HG02678 (cell line): ENCODE data around the gene ZSCAN22.
"Not testable (repeated sequence)": the region's sequence is repeated elsewhere in the genome, so short reads cannot be mapped to it uniquely, and the experiment has no call there.

Experiments
- ATAC-seq: cut with Tn5 transposase; IDR thresholded peaks from one replicate; pipeline ENCODE4 v1.9.1; 2021; ENCODE audit warnings: mild to moderate bottlenecking, moderate library complexity; ENCODE audit not compliant: unreplicated experiment

ZSCAN22 gene

GRCh38 chr19:58317476-58318072, 9.2 kb upstream of the ZSCAN22 start:
- ATAC-seq: no peak

- no peak for ATAC-seq
These were observed 8.5 kb upstream of the ZSCAN22 start for GRCh38 chr19:58318297-58318696.

GRCh38 chr19:58319241-58319640, 7.6 kb upstream of the ZSCAN22 start:
- ATAC-seq: no peak

GRCh38 chr19:58325311-58326022, 1.3 kb upstream of the ZSCAN22 start:
- no peak for ATAC-seq

- ATAC-seq: no peak
These were observed 287 bp upstream of the ZSCAN22 start for GRCh38 chr19:58326501-58326913.

GRCh38 chr19:58328999-58329398, 2.2 kb downstream of the ZSCAN22 start:
- no peak for ATAC-seq

- ATAC-seq: no peak
These were observed 3.7 kb downstream of the ZSCAN22 start for GRCh38 chr19:58330458-58330857.

- no peak for ATAC-seq
These were observed 5.9 kb downstream of the ZSCAN22 start for GRCh38 chr19:58332697-58333096.

GRCh38 chr19:58334691-58335249, 8.0 kb downstream of the ZSCAN22 start:
- no peak for ATAC-seq

GRCh38 chr19:58335630-58336029, 8.8 kb downstream of the ZSCAN22 start:
- ATAC-seq: no peak

- ATAC-seq: no peak
These were observed 9.4 kb downstream of the ZSCAN22 start for GRCh38 chr19:58336216-58336615.

GRCh38 chr19:58336820-58337219, 10.0 kb downstream of the ZSCAN22 start:
- no peak for ATAC-seq

GRCh38 chr19:58338336-58338735, 11.5 kb downstream of the ZSCAN22 start:
- no peak for ATAC-seq

GRCh38 chr19:58338825-58339558, 12.2 kb downstream of the ZSCAN22 start:
- ATAC-seq: no peak

- ATAC-seq: no peak
These were observed 18.8 kb downstream of the ZSCAN22 start for GRCh38 chr19:58345558-58345957.

GRCh38 chr19:58346961-58347929, 20.5 kb downstream of the ZSCAN22 start:
- peak; percentile 93 for ATAC-seq

- not testable (repeated sequence) for ATAC-seq
These were observed 21.3 kb downstream of the ZSCAN22 start for GRCh38 chr19:58348080-58348479.

GRCh38 chr19:58349590-58349989, 22.8 kb downstream of the ZSCAN22 start:
- ATAC-seq: no peak

GRCh38 chr19:58350001-58350861, 23.4 kb downstream of the ZSCAN22 start:
- ATAC-seq: no peak
